ENCODE results near the gene F3. TPM values are rescaled to one million over a fixed set of nuclear protein-coding genes. Genes with fewer than 3 reads are reported as not detected.

F3 gene
- total RNA-seq, 1 donor from 2014 or later, result 0.93 TPM

DNA sequence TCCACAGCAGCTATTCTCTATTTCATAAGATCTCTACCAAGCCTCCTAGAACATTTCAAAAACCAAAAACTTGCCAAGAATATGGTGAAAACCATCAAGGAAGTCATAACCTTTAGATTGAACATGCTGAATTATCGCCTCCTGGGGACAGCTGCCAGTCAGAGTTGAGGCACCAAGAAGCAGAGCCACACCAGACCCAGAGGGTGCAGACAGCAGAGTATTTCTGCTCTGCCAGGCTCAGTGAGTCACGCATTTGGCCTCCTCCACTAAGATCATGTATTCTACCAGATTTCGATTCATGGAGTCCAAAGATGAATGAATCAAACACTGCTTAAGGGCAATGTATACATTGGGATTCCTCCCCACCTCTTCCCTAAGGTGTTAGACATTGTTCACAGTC lies 2.1 kb downstream of the F3 start:
- no peak for DNase-seq
- no peak overlapping the region for H3K27ac Mint-ChIP-seq (ENCODE audit: unreplicated experiment)
- H3K4me1 Mint-ChIP-seq (ENCODE audit: low read depth, unreplicated experiment), result peaks cover 8% of the 10 kb centered on the region
- peaks cover 2% of the 10 kb centered on the region for H3K9me3 Mint-ChIP-seq (ENCODE audit: unreplicated experiment)
- peaks cover 8% of the 10 kb centered on the region for H3K27me3 Mint-ChIP-seq (ENCODE audit: unreplicated experiment)
- TF ChIP-seq, protein P1, sequence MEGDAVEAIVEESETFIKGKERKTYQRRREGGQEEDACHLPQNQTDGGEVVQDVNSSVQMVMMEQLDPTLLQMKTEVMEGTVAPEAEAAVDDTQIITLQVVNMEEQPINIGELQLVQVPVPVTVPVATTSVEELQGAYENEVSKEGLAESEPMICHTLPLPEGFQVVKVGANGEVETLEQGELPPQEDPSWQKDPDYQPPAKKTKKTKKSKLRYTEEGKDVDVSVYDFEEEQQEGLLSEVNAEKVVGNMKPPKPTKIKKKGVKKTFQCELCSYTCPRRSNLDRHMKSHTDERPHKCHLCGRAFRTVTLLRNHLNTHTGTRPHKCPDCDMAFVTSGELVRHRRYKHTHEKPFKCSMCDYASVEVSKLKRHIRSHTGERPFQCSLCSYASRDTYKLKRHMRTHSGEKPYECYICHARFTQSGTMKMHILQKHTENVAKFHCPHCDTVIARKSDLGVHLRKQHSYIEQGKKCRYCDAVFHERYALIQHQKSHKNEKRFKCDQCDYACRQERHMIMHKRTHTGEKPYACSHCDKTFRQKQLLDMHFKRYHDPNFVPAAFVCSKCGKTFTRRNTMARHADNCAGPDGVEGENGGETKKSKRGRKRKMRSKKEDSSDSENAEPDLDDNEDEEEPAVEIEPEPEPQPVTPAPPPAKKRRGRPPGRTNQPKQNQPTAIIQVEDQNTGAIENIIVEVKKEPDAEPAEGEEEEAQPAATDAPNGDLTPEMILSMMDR (IDR thresholded peaks at IDR 0.05; ENCODE audit: partially characterized antibody, unreplicated experiment), result no peak
- H3K4me3 Mint-ChIP-seq (ENCODE audit: unreplicated experiment), result no peak overlapping the region
- H3K36me3 Mint-ChIP-seq (ENCODE audit: unreplicated experiment), result no peaks in the 10 kb centered on the region

GRCh38 chr1:94538243-94538827 lies 3.2 kb downstream of the F3 start:
- Mint-ChIP-seq H3K36me3 (ENCODE audit: unreplicated experiment) (no peaks in the 10 kb centered on the region), H3K27ac (ENCODE audit: unreplicated experiment) (no peak overlapping the region), H3K27me3 (ENCODE audit: unreplicated experiment) (peaks cover 8% of the 10 kb centered on the region), H3K4me3 (ENCODE audit: unreplicated experiment) (no peak overlapping the region), H3K9me3 (ENCODE audit: unreplicated experiment) (peaks cover 3% of the 10 kb centered on the region), H3K4me1 (ENCODE audit: low read depth, unreplicated experiment) (peaks cover 8% of the 10 kb centered on the region)
- no peak for DNase-seq
- TF ChIP-seq, protein P1 (IDR thresholded peaks at IDR 0.05; ENCODE audit: partially characterized antibody, unreplicated experiment), result no peak

- Mint-ChIP-seq H3K9me3 (ENCODE audit: unreplicated experiment) (peaks cover 3% of the 10 kb centered on the region), H3K4me1 (ENCODE audit: low read depth, unreplicated experiment) (peaks cover 8% of the 10 kb centered on the region), H3K27me3 (ENCODE audit: unreplicated experiment) (peaks cover 8% of the 10 kb centered on the region), H3K27ac (ENCODE audit: unreplicated experiment) (no peak overlapping the region), H3K36me3 (ENCODE audit: unreplicated experiment) (no peaks in the 10 kb centered on the region), H3K4me3 (ENCODE audit: unreplicated experiment) (no peak overlapping the region)
- TF ChIP-seq, protein P1 (IDR thresholded peaks at IDR 0.05; ENCODE audit: partially characterized antibody, unreplicated experiment), result no peak
- no peak for DNase-seq
Measured at GRCh38 chr1:94537254-94537653, 4.3 kb downstream of the F3 start.

DNA sequence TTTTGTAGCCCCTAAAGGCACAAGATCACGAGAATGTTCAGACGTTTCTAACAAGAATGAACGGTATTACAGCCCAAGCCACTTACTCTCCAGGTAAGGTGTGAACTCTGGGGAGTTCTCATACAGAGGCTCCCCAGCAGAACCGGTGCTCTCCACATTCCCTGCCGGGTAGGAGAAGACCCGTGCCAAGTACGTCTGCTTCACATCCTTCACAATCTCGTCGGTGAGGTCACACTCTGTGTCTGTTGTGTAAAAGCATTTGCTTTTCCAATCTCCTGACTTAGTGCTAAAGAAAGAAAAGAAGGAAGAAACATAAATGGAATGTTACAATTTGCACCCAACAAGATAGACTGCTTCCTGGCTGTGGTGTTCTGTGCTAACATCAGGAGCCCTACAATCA lies 5.7 kb downstream of the F3 start:
- peaks cover 3% of the 10 kb centered on the region for H3K9me3 Mint-ChIP-seq (ENCODE audit: unreplicated experiment)
- H3K36me3 Mint-ChIP-seq (ENCODE audit: unreplicated experiment), result peaks cover under 1% of the 10 kb centered on the region
- no peak for DNase-seq
- H3K27me3 Mint-ChIP-seq (ENCODE audit: unreplicated experiment), result peaks cover 7% of the 10 kb centered on the region
- H3K4me1 Mint-ChIP-seq (ENCODE audit: low read depth, unreplicated experiment), result peaks cover 8% of the 10 kb centered on the region
- TF ChIP-seq, protein P1 (IDR thresholded peaks at IDR 0.05; ENCODE audit: partially characterized antibody, unreplicated experiment), result no peak
- no peak overlapping the region for H3K4me3 Mint-ChIP-seq (ENCODE audit: unreplicated experiment)
- no peak overlapping the region for H3K27ac Mint-ChIP-seq (ENCODE audit: unreplicated experiment)

DNA sequence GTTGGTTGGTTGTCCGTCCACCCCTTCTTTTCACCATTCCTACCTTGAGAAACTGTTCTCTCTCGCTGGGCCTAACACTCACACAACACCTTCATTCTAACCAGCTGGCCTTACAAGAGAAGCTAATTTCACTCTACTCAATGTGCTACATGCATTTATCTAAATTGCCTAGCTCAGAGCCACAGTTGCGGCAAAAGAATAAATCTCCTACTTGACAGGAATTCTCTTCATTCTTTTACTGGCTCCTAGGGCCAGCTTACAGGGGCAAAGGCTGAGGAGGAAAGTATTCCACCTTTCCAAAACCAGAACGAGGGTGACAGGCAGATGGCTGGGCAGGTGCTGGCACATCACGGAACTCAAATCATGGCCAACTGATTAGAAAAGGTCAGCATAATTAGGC lies 6.5 kb downstream of the F3 start:
- Mint-ChIP-seq H3K27ac (ENCODE audit: unreplicated experiment) (no peak overlapping the region), H3K36me3 (ENCODE audit: unreplicated experiment) (peaks cover 5% of the 10 kb centered on the region), H3K27me3 (ENCODE audit: unreplicated experiment) (no peaks in the 10 kb centered on the region), H3K9me3 (ENCODE audit: unreplicated experiment) (peaks cover 1% of the 10 kb centered on the region), H3K4me1 (ENCODE audit: low read depth, unreplicated experiment) (peaks cover 8% of the 10 kb centered on the region), H3K4me3 (ENCODE audit: unreplicated experiment) (no peak overlapping the region)
- TF ChIP-seq, protein P1 (IDR thresholded peaks at IDR 0.05; ENCODE audit: partially characterized antibody, unreplicated experiment), result no peak
- no peak for DNase-seq

All from glutamatergic neuron (in vitro differentiated cells).